Embryonic facial prominence (tissue), 1 donor: ENCODE measurements around the gene AIF1L.
"Not testable (repeated sequence)": the region's sequence is repeated elsewhere in the genome, so short reads cannot be mapped to it uniquely, and the experiment has no call there.

Source experiments
- DNase-seq: peaks from one replicate; pipeline ENCODE4 v3.0.0-alpha.2; 2016; ENCODE audit errors: extremely low spot score

Gene AIF1L

DNA sequence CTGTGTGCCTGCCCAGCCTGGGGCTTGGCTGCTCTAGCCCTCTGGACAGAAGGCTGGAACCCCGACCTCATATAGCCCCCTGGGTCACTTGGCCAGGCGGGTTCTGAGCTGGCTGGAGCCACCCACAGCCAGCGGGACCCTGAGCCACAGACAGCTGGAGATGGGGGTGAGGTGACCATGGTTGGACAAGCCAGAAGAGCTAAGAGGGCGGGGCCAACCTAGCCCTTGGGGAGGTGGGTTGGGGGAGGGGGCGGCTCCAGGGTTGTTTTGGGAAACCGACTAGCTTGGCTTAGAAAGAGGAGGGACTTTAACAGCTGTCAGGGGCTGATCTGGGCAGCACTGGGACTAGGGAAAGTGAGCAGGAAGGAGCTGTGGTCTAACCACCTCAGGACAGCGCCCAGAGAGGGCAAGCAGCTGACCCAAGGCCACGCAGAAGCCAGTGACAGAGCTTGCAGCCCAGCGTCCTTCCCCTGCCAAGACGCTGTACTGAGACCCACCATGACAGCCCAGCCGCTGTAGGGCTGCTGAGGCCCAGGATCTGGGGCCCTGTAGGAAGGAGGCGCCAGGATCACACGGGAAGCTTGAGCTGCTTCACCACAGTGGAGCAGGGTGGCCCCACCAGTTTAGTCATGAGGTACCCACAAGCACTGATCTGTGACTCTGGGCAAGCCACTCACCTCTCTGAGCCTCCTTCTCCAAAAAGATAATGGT is 2.2 kb downstream of the AIF1L start:
- no peak for DNase-seq

DNA sequence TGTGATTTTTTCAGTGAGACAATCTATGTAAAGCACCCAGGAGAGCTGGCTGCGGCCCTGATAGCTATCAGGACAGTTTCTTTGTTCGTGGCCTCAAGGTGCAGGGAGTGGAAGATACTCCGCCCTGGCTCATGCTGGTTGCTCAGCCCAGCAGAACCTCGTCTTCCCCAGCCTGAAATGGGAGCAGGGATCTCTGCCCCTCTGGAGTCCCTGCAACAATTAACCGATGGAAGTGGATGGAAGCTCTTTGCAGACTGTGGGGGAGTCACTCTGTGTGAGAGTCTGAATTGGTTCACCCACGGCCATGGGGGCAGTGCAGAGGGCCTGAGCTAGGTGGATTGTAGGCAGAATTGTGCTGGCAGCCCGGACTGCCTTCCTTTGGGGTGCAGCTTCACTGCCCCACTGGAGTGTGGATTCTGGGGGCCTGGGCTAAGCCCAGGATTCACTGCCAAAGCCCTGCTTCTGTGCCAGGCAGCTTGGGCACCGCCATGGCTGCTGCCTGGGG is 2.8 kb downstream of the AIF1L start:
- no peak for DNase-seq

DNA sequence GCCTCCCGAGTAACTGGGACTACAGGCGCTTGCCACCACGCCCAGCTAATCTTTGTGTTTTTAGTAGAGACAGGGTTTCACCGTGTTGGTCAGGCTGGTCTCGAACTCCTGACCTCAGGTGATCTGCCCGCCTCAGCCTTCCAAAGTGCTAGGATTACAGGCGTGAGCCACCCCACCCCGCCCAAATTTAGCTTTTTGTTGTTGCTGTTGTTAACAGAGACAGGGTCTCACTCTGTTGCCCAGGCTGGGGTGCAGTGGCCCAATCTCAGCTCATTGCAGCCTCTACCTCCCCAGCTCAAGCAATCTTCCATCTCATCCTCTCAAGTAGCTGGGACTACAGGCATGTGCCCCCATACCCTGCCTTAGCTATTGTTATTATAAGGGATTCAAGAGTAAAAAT is 3.5 kb downstream of the AIF1L start:
- not testable (repeated sequence) for DNase-seq

DNA sequence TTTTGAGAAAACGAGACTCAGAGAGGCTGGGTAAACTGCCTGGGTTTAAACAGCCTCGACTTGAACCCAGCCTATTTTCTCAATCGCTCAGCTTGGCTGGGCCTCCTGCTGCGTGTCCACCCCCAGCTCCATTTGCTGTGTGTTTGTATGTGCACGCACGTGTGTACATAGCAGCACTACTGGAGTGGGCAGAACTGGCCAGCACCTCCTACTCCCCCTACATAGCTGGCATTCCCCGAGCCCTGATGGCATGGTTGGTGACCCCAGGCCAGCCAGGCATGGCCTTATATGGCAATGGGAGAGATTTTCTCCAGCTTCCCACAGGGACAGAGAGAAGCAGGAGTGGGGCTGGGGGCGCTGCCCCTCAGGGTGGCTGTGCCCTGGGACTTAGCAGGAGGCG is 4.1 kb downstream of the AIF1L start:
- DNase-seq, result no peak

- no peak for DNase-seq
Observed at GRCh38 chr9:131101207-131101964, 5.1 kb downstream of the AIF1L start.

GRCh38 chr9:131103024-131103423 is 6.7 kb downstream of the AIF1L start:
- DNase-seq, result no peak

GRCh38 chr9:131103535-131103934 is 7.2 kb downstream of the AIF1L start:
- no peak for DNase-seq

GRCh38 chr9:131104016-131104740 is 7.8 kb downstream of the AIF1L start:
- no peak for DNase-seq

- no peak for DNase-seq
Observed at GRCh38 chr9:131105952-131106351, 9.6 kb downstream of the AIF1L start.

- DNase-seq, result no peak
Observed at GRCh38 chr9:131107760-131108159, 11.4 kb downstream of the AIF1L start.

DNA sequence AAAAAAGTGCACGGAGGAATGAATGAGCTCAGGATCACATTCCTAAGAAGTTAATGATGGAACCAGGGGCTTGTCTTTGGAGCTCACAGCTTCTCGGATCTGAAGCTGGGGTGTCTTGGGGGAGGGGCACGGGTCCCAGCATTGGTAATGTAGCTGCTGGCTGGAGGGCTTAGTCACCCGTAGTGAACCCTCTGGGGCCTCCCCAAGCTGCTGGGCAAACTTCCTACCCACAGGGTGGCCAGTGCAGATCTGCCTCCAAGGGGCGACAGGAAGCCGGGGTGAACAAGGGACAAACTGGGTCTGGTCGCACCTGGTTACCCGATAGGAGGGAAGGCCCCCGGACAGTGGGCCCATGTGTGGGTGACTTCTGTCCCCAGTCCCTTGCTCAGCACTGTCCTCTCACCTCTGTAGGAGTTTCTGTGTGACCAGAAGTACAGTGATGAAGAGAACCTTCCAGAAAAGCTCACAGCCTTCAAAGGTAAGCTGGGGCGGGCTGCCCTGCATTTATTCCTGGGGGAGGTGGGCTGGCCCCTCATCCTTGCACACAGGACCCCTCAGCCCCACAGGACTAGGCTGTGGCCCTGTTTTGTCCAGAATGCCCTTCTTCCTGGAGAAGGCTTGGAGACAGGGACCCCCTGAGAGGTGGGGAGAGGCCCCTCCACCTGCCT is 15.0 kb downstream of the AIF1L start:
- no peak for DNase-seq

GRCh38 chr9:131111854-131112311 is 15.6 kb downstream of the AIF1L start:
- DNase-seq, result no peak

DNA sequence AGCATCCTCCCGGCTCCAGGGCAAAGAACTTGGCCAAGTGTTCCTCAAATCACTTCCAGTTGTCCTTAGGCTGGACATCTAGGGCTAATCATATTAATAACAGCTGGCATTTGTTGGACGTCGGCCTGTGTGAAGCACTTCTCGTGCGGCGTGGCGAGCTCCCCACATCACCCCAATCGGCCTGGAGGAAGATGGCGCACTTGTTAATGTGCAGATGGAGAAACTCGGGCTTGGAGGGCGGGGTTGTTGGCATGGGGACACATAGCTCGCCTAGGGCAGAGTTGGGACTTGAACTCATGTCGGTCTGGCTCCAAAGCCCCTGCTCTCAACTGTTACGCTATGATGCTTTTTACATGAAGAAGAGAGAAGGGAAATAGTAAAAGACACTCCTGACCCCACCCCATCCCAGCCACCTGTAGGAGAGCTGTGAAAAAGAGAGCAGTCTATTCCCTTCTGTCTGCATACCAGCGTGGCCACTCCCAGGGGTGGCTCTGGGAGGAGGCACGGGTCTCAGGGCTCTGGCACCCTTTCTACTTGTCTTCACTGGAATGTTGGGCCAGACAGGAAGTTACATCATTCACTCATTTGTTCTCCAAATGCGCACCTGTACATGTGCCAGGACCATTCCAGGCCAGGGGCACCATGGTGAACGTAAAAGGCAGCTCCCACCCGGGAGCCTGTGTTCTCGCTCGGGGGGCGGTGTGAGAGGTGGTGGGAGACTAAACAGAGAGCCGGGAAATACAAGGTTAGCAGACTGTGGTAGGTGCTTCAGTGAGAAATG is 16.2 kb downstream of the AIF1L start:
- DNase-seq, result no peak

DNA sequence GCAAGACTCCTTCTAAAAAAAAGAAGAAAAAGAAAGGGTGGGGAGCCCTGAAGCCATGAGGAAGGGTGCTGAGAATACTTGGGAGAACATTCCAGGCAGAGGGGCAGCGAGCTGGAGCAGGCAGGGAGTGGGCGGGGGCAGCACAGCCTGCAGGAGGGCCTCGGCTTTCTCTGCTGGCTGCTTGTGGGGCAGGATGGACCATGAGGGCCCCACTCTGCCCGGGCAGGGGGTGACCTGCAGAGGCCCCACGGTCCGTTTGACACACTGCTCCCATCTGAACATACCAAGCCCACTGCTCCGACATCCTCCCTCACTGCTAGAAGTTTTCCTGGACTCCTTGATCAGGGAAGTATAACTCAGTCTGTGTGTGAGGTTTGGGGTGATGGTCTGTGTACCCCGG is 17.3 kb downstream of the AIF1L start:
- DNase-seq, result no peak

DNA sequence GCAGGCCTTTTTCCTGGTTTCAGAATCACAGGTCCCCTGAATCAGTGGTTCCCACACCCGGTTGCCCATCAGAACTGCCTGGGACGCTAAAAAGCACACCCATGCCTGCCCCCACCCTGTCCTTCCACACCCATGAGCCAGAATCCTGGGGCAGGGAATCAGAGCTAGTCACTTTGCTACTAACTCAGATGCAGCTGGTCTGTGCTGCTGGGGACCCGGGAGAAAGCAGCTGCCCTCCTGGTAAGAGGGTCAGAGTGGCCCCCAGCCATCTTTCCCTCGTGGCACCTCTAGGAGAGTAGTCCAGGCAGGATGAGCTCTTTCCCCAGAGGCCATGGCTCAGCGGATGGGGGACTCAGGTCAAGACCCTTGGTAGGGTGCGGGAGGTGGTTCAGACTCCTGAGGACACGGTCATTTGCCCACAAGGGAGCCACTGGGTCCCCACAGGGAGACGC is 17.8 kb downstream of the AIF1L start:
- DNase-seq, result no peak

DNA sequence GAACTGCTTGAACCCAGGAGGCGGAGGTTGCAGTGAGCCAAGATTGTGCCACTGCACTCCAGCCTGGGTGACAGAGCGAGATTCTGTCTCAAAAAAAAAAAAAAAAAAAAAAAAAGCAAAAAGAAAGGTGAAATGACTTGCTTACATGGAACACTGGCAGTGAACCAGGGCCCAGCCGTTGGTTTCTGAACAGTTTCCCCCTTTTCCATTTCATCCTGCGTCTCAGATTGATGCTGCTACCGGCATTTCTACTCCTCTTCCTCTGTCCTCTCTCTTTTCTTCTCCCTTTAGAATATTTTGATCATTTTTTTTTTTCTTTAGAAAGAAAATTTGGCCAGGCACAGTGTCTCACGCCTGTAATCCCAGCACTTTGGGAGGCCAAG is 19.0 kb downstream of the AIF1L start:
- DNase-seq, result not testable (repeated sequence)

GRCh38 chr9:131116281-131117120 is 20.2 kb downstream of the AIF1L start:
- no peak for DNase-seq

DNA sequence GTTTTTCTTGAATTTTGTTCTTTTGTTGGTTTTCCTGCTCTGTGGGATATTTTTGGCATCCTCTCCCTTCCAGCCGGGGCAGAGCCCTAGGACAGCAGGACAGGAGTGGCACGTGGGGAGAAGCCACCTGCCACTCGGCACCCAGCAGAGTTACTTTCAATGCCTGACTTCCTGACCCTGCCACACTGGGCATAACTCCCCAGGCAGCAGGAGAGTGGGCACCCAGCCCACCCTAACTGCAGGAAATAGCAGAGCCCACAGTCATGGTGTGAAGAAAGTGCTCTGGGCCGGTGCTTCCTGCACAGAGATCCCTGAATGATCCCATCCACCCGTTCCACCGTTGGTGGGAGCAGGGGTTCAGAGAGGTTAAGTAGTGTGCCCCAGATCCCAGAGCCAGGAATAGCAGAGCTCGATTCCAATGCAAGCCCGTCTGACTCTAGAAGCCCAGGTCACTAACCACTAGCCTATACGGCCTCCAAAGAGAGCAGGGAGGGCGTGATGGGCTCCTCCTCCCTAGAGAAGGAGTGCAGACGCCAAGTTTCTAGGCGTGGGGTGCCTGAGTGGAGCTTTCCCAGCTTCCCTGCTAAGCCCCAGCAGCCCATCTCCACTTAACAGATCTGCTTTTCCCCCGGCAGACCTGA is 20.9 kb downstream of the AIF1L start:
- DNase-seq, result no peak

DNA sequence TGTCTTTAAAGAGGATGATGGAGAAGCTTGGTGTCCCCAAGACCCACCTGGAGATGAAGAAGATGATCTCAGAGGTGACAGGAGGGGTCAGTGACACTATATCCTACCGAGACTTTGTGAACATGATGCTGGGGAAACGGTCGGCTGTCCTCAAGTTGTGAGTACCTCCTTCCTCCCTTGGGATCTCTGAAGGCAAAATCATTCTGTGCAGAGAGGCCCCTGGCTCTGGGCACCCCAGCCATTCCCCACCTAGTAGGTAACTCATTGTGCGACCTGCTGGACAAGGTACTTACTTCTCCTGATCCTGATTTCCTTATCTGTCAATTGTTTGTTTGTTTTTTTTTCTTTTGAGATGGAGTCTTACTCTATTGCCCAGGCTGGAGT is 21.4 kb downstream of the AIF1L start:
- DNase-seq, result no peak

- no peak for DNase-seq
Observed at GRCh38 chr9:131119600-131119999, 23.3 kb downstream of the AIF1L start.
